GM19193 (cell line): ENCODE measurements around the gene TPRA1.

ENCODE experiments used
- POLR2A ChIP-seq: IDR thresholded peaks from 4 replicates; pipeline ENCODE4 v1.6.1; 2011; ENCODE audit not compliant: insufficient read depth, insufficient read length; ENCODE audit errors: extremely low read depth

TPRA1 gene

DNA sequence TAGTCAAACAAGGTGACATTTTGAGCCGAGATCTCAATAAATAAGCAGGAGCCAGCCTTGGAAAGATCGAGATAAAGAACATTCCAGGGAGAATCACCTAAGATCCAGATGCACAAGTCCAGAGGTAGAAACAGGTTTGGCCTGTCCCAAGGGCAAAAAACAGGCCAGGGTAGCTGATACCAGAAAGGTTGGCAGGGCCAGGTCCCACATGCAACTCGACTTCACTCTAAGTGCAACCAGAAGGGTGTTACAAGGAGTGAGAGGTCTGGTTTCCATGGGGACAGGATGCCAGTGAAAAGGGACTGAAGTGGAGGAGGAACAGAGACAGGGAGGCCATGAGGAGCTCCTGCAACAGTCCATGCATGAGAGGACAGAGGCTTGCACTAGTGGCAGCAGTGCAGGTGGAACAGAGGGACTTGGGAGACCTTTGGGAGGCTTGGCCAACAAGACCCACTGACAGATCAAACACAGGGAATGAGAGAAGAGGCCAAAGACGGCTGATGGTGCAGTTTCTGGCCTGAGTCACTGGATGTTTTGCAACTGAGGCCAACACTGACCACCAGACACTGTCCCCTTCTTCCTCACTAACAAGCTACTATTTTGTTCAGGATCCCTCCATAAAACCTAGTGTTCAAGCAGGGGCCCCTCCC is 5.2 kb downstream of the TPRA1 start:
- TF ChIP-seq POLR2A, result no peak

DNA sequence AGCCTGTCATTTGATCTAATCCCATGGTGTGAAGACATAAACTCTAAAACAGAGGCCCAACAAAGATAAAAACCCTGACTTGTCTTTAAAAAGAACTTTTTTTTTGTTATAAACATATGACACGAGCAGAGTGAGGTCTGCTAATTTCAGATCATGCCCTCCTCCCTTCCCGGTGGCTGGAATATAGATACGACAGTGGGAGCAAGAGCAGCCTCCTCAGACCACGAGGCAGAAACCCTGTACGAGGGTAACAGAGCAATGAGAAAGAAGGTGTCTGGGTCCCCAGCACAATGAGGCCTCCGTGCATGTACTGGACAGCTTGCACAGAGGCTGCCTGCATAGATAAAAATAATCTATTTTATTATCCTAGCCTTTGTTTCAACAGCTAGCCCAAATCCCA is 5.8 kb downstream of the TPRA1 start:
- TF ChIP-seq POLR2A, result no peak

DNA sequence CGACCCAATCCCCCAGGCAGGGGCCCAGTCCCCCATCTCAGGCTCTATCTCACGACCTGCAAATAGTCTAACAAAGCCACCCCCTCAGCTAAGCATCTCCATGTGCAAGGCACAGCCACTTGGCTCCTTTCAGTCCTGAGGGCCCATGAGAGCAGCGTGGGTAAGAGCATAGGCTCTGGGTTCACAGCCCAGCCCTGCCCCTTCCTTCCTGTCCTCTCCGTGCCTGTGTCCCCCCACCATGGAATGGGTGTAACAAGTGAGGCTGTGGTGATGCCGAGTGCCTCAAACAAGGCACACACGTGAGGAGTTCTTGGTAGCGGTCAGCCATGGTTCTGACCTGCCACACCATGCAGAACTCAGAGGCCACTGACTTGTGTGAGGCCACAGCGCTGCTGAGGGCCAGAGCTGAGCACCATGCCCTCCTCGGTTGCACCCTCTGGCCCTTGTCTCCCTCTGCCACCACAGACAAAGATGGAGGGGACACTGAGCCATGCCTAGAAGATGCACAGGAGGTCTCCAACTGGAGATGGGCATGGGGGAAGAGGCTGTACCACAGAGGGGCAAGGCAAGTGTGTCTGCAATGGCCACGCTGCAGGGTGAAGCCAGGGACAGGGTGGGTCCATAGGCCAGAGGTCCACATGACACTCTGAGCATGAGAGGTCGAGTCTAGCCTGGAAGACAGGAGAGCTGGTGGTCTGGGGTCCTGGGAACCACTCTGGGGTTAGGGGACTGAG is 10.0 kb downstream of the TPRA1 start:
- TF ChIP-seq POLR2A, result no peak

DNA sequence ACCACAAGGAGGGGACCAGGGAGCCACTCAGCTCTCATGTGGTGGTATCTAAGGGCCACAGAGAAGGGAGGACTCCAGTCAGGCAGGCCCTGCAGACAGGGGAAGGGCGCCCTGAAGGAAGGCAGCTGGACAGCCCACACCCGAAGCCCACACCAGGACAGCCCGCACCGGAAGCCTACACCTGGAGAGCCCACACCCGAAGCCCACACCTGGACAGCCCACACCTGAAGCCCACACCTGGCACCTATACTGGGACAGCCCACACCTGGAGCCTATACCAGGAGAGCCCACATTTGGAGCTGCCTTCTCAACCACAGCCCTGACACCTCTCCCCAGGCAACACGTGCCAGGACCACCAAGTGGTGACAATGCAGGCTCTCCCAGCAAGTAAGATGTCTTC is 11.7 kb downstream of the TPRA1 start:
- no peak for TF ChIP-seq POLR2A

DNA sequence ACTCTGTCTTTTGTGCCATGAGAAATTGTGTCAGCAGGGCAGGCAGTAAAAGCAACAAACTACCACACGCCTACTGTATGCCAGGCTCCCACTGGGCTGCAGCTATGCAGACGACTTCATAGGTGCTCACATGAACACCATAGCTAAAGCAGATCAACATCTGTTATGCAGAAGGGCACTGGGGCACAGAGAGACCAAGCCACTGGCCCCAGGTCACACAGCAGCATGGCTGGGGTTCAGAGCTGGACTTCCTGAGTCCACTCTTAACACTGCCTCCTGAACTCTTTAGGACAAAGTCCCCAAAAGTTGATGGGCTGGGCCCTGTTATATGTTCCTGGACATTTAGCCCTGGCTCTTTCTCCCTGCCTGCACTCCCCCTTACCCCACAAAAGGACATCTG is 12.4 kb downstream of the TPRA1 start:
- no peak for TF ChIP-seq POLR2A

DNA sequence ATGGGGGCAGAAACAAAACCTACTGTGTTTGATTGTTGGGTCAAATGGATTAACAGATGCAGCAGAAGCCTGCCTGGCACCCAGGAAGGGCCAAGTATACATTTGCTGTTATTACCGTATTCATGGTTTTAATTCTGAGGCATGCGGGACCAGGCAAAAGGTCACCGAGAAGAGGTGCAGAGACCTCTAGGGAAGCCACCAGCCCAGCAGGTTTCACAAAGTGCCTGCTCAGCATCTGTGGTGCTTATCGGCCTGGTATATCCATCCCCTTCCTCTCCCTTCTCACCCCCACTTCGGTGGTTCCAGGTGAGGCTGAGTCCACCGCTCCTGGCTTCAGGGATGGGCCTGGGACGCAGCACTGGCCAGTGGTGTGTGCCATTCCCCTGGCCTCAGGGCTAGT is 13.1 kb downstream of the TPRA1 start:
- no peak for TF ChIP-seq POLR2A

DNA sequence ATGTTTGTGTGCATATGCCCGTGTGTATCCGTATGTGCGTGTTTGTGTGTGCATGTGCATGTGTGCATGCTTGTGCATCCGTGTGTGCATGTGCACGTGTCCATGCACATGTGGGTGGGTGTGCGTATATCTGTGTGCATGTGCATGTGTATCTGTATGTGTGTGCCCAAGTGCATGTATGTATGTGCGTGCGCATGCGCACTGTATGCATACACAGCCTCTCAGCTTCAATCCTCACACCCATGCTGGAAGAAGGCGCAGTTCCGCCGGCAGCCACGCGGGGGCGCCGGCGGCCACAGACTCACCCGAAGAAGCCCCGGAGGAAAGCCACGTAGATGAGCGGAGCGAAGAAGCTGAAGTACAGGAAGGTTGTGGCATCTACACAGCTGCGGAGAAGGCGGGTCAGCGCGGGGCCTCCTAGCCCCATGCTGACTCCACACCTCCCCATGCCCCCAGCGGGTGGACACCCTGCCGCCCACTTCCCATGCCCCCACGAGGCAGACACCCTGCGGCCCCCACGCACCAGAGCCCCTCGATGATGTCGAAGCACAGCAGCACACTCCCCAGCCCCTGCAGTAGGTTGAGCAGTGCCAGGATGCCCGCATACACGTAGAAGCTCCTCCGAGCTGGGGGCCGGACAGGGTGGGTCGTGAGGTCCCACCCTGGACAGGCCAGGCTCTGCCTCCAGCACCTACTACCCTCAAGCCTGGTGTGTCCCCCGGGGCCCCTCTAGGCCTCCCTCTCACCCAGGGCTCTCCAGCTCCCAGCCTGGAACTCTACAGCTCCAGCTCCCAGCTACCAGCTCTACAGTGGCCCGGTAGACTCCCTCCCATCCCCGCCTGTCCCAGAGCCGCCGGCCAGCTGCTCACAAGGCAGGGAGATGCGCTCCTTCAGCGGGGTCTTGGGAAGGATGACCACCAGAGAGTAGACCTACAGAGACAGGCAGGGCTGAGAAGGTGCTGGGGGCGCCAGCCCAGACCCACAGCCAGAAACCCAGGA is 15.4 kb downstream of the TPRA1 start:
- TF ChIP-seq POLR2A, result peak; percentile 22

DNA sequence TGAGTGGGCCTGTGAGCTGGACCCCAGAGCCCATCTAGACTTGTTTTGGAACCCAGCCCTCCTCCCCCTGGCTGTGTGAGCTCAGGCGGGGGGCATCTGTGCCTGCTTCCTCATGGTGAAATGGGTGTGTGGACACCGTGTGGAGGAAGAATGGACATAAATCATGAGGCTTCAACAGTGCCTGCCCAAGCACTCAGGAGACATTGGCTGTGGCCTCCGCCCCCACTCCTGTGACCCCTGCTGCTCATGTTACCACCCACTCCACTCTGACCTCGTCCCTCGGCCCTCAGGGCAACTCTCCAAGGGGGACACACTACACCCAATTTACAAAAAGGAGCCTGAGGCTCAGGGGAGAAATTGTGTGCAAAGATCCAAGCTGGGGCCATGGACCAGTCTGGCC is 16.6 kb downstream of the TPRA1 start:
- TF ChIP-seq POLR2A, result no peak

DNA sequence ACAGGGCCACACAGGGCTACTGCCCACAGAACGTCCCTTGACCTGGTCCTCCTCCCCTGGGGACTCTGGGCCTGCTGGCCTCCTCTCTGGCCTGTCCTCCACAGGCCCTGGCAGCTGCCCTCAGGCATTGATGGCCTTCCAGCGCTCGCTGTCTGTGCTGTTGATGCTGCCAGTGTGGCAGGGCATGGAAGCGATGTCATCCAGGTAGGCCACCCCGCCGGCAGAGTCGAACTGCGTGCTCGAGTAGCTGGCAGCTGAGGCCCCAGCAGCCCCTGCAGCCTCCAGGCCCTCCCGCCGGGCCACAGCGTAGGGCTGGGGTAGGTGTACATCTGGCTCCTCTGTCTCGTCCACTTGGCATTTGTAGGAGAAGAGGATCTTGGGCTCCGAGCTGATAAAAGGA is 17.1 kb downstream of the TPRA1 start:
- TF ChIP-seq POLR2A, result no peak

DNA sequence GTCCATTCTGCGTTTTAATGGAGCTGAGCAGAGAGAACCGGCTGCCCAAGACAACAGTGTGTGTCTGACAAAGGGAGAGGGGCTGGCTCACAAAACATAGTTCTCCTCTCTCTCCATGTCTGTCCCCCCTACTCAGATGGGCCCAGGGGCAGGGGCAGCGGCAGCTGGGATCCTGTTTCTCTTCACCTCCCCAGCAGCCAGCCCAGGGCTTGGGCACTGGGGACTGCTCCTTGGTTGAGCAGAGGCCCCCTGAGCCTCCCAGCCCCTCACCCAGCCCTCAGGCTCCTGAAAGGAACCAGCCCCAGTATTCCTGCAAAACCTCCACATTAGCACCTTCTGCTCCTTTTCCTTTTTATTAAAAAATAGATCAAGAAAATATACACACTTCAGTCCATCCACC is 17.8 kb downstream of the TPRA1 start:
- no peak for TF ChIP-seq POLR2A

DNA sequence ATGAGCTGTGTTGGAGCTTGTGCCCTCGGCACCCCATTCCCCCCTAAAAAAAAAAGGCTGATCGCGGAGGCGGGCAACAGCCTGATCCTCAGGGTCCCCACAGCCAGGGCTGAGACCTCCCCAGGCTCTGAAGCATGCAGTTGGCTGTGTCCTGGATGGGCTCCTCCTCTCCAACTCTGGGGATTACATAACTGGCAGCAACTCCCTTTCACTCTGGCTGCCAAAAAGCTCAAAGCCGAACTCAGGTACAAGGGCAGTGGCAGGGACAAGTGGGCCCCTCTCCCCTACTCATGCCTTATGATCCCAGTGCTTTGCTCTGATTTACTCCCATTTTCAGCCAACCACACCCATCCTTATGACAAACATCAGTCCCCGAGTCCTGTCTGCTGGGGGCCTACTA is 18.3 kb downstream of the TPRA1 start:
- no peak for TF ChIP-seq POLR2A

DNA sequence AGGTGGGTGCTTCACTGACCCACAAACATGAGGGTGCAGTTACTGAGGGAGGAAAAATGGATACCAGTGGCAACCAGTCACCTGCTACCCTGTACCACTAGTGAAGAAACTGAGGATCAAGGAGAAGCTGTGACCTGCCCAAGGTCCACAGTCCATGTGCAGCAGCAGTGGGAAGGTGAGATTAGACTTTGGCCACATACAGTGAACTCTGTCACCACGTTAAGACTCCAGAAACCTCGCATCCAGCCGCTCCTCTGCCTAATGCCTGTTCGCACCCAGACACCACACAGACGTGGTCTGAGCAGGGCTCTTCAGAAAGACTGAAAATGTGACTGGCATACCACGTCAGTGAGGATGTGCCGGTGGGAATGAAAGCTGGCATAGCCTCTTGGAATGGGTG is 20.0 kb downstream of the TPRA1 start:
- no peak for TF ChIP-seq POLR2A

DNA sequence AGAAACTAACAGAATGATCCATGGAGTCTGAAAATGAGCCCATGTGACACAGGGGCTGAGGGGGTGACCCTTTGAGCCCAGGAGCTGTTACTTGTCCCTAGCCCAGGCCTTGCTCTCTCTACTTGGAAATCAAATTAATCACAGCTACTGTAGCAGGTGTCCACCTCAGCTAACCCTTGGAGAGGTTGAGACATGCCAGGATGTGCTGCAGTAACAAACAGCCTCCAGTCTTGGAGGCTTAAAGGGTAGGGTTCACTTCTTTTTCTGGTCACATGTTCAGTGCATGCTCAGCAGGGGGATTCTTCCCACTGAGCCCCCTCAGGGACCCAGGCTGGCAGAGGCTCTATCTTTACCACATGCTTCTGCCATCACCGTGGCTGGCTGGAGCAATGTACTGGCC is 21.4 kb downstream of the TPRA1 start:
- TF ChIP-seq POLR2A, result no peak

DNA sequence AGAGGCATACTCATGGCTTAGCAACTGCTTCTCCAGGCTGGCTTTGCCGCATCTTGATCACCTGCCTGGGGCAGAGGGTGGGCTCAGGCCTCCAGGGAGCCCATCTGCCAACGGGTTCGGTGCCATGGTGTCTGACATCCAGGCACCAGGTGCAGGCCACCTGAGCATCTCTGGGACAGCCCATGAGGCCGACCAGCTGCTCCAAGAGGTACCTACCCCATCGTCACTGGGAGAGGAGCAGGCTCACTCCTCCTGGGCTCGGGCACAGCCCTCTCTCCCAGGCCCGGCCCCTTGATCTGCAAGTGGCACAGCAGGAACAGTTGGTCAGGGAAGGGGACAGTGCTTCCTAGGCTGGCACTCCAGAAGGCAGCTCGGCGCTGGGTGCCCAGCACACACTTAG is 21.9 kb downstream of the TPRA1 start:
- TF ChIP-seq POLR2A, result no peak

DNA sequence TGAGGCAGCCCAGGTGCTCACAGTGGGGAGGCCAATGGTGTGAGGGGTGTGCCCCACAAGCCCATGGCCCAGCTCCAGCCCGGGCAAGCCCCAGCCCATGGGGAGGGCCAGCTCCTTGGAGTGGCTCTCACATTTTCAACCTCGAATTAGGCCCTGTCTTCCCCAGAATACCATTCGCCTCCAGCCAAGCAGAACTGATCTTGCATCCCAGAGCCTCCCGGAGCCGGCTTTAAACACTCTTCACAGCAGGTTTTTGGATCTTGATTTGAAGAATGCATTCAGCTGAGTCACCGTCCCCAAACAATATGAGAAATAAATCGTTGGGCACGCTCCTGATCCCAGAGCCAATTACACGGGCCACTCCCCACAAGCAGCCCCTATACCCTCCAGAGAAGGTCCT is 23.7 kb downstream of the TPRA1 start:
- TF ChIP-seq POLR2A, result no peak

DNA sequence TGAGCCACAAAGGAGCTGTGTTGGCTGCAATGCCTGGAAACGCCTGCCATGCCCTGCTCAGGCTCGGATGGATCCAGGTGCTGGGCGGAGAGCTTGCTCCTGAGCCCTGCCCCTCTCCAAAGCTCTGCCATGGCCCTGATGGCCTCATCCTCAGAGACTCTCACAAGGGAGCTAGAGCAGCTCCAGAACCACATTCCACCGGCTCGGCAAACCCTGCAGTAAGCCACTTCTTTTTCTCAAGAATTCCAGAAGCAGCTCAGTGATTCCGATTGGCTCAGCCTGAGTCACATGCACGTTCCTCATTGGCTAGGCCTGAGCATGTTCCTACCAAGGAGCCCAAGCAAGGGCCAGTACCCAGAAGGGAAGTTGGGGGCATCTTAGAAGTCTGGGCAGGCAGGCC is 24.8 kb downstream of the TPRA1 start:
- no peak for TF ChIP-seq POLR2A

DNA sequence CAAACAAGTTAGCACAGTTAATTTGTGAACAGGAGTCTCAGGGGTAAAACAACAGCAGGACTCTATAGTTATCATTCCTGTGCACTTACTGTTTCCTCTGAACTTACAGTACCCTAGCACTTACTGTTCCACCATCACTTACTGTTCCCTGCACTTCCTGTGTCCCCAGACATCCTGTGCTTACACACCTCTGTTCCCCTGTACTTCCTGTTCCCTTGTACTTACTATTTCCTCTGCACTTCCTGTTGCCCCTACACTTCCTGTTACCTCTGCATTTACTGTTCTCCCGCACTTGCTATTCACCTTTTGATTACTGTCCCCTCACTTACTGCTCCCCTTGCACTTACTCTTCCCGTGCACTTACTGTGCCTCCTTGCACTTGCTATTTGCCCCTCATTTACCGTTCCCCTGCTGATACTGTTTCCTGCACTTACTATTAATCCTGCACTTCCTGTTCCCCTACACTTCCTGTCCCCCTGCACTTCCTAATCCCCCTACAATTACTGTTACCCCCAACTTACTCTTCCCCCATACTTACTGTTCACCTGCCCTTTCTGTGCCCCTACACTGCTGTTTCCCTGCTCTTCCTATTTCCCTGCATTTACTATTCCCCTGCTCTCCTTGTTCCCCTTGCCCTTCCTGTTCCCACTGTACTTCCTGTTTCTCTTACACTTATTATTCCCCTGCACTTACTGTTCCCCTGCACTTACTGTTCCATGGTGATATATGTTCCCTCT is 30.3 kb downstream of the TPRA1 start:
- TF ChIP-seq POLR2A, result no peak
